Measurements from ENCODE around the gene DLG2.

Gene DLG2

GRCh38 chr11:83909579-83910534 lies 1717.3 kb downstream of the DLG2 start:
- no peak for TF ChIP-seq CTCF (IDR thresholded peaks at IDR 0.05; ENCODE audit: low read depth, low read length)
- H3K4me3 ChIP-seq (ENCODE audit: low read depth, low read length) = no peak overlapping the region

GRCh38 chr11:83908298-83908856 lies 1718.8 kb downstream of the DLG2 start:
- H3K4me3 ChIP-seq (ENCODE audit: low read depth, low read length) = no peak overlapping the region
- H3K27ac ChIP-seq = no peak overlapping the region
- H3K27me3 ChIP-seq (ENCODE audit: insufficient read depth, low read depth, severe bottlenecking) = no peaks in the 10 kb centered on the region
- TF ChIP-seq CTCF (IDR thresholded peaks at IDR 0.05; ENCODE audit: low read depth, low read length) = no peak
- H3K9me3 ChIP-seq (ENCODE audit: severe bottlenecking) = no peaks in the 10 kb centered on the region
- no peak for DNase-seq
- no peaks in the 10 kb centered on the region for H3K36me3 ChIP-seq

More at GRCh38 chr11:83909579-83910534, 1717.3 kb downstream of the DLG2 start:
- no peak overlapping the region for H3K27ac ChIP-seq
- no peaks in the 10 kb centered on the region for H3K27me3 ChIP-seq (ENCODE audit: insufficient read depth, low read depth, severe bottlenecking)
- no peaks in the 10 kb centered on the region for H3K36me3 ChIP-seq
- no peaks in the 10 kb centered on the region for H3K9me3 ChIP-seq (ENCODE audit: severe bottlenecking)
- DNase-seq = no peak

GRCh38 chr11:83895516-83895915 lies 1731.6 kb downstream of the DLG2 start:
- Histone ChIP-seq H3K27ac (no peak overlapping the region), H3K9me3 (ENCODE audit: severe bottlenecking) (no peaks in the 10 kb centered on the region), H3K36me3 (no peaks in the 10 kb centered on the region), H3K27me3 (ENCODE audit: insufficient read depth, low read depth, severe bottlenecking) (no peaks in the 10 kb centered on the region), H3K4me3 (ENCODE audit: low read depth, low read length) (no peak overlapping the region)
- no peak for TF ChIP-seq CTCF (IDR thresholded peaks at IDR 0.05; ENCODE audit: low read depth, low read length)
- DNase-seq = no peak

GRCh38 chr11:83881428-83881827 lies 1745.7 kb downstream of the DLG2 start:
- Histone ChIP-seq H3K9me3 (ENCODE audit: severe bottlenecking) (no peaks in the 10 kb centered on the region), H3K4me3 (ENCODE audit: low read depth, low read length) (no peak overlapping the region), H3K27me3 (ENCODE audit: insufficient read depth, low read depth, severe bottlenecking) (no peaks in the 10 kb centered on the region), H3K36me3 (no peaks in the 10 kb centered on the region), H3K27ac (no peak overlapping the region)
- DNase-seq = no peak
- 0 out of 2 replicates have a peak, but pooled peaks have one; percentile 7 for TF ChIP-seq CTCF (IDR thresholded peaks at IDR 0.05; ENCODE audit: low read depth, low read length)

- TF ChIP-seq CTCF (IDR thresholded peaks at IDR 0.05; ENCODE audit: low read depth, low read length) = no peak
- Histone ChIP-seq H3K27me3 (ENCODE audit: insufficient read depth, low read depth, severe bottlenecking) (no peaks in the 10 kb centered on the region), H3K27ac (no peak overlapping the region), H3K36me3 (no peaks in the 10 kb centered on the region), H3K9me3 (ENCODE audit: severe bottlenecking) (no peaks in the 10 kb centered on the region), H3K4me3 (ENCODE audit: low read depth, low read length) (no peak overlapping the region)
- no peak for DNase-seq
Observed at GRCh38 chr11:83871054-83871453, 1756.1 kb downstream of the DLG2 start.

Measured in WERI-Rb-1 (cell line).